HG03520 (cell line): Measurements from ENCODE around the gene ABHD1.
"Not testable (repeated sequence)": the region's sequence is repeated elsewhere in the genome, so short reads cannot be mapped to it uniquely, and the experiment has no call there.

Experiments
- ATAC-seq: cut with Tn5 transposase; IDR thresholded peaks from one replicate; pipeline ENCODE4 v1.9.1; 2021; ENCODE audit warnings: mild to moderate bottlenecking, moderate library complexity; ENCODE audit not compliant: unreplicated experiment

The ABHD1 gene

GRCh38 chr2:27123302-27124150, at the start of gene ABHD1:
ABHD1 (plus strand) TSS chr2:27123815; CDS start chr2:27123949, 134 bp downstream.
- ATAC-seq, result no peak

DNA sequence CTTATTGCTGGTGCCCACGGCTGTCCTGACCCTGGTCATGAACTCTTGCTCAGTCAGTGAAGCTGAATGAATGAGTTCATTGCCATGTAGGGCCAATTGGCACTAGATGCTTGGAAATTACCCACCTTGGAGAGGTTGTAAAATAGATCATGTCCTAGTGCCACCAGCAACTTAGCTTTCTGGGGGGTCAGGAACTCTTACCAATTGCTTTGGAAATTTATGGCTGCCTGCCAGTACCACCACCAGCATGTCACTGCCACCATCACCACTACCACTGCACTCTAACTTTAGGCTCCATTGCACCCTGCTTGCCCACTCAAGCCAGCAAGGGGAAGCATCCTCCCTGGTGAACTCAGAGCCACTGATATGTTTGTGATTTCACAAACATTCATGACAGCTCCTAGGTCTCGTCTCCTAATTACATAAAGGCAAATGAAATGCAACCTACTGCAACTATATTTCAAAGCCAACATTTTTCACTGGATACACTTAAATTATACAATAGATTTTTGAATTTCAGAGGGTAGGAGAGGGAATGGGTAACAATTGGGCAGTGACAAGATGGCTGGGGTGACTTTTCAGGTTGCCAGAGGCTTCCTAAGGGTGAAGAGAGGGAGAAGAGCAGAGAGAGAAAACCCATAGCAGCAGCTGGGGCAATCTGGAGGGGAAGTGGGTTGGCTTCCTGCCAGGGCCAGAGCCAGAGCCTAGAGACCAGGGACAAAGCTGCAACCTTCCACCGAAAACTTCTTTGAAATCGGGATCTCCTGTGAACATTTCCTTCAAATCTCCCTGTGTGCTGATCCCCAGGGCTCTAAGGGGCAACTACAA, 48.7 kb upstream of the ABHD1 start:
- ATAC-seq, result no peak

DNA sequence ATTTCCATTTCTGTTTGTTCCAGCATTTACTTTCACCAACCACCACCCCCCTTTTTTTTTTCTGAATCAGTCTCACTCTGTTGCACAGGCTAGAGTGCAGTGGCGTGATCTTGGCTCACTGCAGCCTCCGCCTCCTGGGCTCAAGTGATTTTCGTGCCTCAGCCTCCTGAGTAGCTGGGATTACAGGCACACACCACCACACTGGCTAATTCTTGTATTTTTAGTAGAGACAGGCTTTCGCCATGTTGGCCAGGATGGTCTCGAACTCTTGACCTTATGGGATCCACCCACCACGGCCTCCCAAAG, 48.1 kb upstream of the ABHD1 start:
- ATAC-seq, result not testable (repeated sequence)

DNA sequence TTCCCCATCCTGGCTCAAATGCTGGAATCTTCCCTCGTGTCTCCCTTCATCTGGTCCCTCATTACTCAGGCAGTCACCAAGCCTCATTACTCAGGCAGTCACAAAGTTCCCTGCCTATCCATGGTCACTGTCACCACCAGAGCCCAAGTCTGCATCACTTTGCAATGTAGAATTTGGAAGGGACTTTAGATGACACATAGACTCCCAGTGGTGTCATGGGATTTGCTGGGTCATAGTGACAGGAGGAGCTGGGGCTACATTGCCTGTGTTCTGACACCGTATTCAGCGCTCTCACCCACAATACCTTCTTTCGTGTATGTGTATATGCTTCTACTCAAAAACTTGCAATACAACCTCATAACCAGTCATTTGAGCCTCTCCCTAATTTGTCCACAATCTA, 47.3 kb upstream of the ABHD1 start:
- no peak for ATAC-seq

GRCh38 chr2:27077231-27077630, 46.4 kb upstream of the ABHD1 start:
- ATAC-seq, result no peak

DNA sequence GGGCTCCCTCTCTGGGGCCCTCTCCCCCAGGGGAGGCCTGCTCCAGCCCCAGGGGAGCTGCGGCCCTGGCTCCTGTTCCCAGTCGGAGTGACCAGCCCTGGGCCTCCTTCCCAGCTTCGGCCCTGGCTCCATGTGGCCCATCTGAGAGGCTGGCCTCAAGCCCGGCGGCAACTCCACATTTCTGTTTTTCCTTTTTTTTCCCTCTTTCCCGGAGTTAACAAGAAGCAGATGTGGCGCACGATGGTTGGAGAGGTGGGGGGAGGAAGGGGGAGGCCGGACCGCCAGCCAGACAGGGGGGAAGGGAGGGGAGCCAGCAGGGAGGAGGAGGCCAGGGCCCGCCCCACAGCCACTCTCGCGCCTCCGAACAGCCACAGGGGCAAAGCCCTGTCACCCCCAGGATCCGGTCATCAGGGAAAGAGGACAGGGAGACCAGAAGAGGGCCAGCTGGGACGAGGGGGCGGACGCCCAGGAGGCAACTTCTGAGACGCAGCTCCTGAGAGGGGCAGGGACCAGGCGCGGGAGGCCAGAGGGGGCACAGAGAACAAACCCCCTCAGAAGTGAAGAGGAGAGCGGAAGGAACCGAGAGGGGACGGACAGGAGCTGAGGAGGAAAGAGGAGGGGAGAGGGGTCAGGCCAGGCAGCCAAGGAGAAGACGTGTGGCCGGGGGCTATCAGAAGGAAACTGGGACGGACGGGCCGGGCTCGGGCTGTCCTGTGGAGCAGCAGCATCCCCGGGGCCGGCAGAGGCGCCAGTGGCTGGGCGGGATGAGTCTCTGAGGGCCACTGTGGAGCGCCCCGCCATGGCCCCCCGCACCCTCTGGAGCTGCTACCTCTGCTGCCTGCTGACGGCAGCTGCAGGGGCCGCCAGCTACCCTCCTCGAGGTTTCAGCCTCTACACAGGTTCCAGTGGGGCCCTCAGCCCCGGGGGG, 45.1 kb upstream of the ABHD1 start, which contains the start of gene EMILIN1:
TSS of gene EMILIN1 (plus strand) at position 349 of the 928 bp plus-strand sequence. CDS start at position 800, 451 bp downstream.
- ATAC-seq, result no peak

GRCh38 chr2:27079233-27080139, 44.1 kb upstream of the ABHD1 start:
- no peak for ATAC-seq

DNA sequence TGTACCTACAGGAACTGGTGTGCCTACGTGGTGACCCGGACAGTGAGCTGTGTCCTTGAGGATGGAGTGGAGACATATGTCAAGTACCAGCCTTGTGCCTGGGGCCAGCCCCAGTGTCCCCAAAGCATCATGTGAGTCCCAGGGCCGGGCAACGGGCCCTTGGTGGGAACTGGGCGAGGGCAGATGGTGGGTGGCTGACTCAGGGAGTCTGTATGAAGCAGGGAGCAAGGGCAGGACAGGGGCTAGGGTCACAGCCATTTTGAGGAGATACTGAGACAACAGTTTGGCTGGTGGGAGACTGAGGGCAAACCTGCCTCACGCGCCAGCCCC, 43.5 kb upstream of the ABHD1 start:
- ATAC-seq, result no peak

DNA sequence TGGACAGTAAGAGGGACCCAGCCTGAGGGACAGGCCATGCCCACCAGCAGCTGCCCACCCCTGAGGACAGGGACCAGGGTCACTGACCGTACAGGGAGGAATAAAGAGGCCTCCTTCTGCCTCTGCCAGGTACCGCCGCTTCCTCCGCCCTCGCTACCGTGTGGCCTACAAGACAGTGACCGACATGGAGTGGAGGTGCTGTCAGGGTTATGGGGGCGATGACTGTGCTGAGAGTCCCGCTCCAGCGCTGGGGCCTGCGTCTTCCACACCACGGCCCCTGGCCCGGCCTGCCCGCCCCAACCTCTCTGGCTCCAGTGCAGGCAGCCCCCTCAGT, 43.0 kb upstream of the ABHD1 start:
- no peak for ATAC-seq

DNA sequence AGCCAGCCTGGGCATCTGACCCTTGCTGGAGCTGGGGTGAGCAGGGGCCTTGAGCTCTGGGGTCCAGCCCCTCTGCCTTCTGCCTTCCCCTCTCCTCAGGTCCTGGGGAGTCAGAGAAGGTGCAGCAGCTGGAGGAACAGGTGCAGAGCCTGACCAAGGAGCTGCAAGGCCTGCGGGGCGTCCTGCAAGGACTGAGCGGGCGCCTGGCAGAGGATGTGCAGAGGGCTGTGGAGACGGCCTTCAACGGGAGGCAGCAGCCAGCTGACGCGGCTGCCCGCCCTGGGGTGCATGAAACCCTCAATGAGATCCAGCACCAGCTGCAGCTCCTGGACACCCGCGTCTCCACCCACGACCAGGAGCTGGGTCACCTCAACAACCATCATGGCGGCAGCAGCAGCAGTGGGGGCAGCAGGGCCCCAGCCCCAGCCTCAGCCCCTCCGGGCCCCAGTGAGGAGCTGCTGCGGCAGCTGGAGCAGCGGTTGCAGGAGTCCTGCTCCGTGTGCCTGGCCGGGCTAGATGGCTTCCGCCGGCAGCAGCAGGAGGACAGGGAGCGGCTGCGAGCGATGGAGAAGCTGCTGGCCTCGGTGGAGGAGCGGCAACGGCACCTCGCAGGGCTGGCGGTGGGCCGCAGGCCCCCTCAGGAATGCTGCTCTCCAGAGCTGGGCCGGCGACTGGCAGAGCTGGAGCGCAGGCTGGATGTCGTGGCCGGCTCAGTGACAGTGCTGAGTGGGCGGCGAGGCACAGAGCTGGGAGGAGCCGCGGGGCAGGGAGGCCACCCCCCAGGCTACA, 41.4 kb upstream of the ABHD1 start:
- no peak for ATAC-seq

DNA sequence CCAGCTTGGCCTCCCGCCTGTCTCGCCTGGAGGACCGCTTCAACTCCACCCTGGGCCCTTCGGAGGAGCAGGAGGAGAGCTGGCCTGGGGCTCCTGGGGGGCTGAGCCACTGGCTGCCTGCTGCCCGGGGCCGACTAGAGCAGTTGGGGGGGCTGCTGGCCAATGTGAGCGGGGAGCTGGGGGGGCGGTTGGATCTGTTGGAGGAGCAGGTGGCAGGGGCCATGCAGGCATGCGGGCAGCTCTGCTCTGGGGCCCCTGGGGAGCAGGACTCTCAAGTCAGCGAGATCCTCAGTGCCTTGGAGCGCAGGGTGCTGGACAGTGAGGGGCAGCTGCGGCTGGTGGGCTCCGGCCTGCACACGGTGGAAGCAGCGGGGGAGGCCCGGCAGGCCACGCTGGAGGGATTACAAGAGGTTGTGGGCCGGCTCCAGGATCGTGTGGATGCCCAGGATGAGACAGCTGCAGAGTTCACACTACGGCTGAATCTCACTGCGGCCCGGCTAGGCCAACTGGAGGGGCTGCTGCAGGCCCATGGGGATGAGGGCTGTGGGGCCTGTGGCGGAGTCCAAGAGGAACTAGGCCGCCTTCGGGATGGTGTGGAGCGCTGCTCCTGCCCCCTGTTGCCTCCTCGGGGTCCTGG, 40.7 kb upstream of the ABHD1 start:
- no peak for ATAC-seq

DNA sequence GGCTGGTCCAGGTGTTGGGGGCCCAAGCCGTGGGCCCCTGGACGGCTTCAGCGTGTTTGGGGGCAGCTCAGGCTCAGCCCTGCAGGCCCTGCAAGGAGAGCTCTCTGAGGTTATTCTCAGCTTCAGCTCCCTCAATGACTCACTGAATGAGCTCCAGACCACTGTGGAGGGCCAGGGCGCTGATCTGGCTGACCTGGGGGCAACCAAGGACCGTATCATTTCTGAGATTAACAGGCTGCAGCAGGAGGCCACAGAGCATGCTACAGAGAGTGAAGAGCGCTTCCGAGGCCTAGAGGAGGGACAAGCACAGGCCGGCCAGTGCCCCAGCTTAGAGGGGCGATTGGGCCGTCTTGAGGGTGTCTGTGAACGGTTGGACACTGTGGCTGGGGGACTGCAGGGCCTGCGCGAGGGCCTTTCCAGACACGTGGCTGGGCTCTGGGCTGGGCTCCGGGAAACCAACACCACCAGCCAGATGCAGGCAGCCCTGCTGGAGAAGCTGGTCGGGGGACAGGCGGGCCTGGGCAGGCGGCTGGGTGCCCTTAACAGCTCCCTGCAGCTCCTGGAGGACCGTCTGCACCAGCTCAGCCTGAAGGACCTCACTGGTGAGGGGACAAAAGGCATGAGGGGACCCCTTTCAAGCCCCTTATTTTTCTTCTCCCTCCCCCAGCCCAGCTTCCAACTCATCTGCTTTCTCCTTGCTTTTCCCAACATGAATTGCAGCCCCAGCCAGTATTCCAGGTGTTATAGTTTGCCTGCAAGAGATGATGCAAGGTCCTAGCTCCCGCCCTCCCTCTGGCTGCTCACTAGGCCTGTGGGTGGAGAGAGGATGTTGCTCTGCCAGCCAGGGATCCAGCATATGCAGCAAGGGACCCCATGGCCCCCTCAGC, 40.0 kb upstream of the ABHD1 start:
- ATAC-seq, result no peak

DNA sequence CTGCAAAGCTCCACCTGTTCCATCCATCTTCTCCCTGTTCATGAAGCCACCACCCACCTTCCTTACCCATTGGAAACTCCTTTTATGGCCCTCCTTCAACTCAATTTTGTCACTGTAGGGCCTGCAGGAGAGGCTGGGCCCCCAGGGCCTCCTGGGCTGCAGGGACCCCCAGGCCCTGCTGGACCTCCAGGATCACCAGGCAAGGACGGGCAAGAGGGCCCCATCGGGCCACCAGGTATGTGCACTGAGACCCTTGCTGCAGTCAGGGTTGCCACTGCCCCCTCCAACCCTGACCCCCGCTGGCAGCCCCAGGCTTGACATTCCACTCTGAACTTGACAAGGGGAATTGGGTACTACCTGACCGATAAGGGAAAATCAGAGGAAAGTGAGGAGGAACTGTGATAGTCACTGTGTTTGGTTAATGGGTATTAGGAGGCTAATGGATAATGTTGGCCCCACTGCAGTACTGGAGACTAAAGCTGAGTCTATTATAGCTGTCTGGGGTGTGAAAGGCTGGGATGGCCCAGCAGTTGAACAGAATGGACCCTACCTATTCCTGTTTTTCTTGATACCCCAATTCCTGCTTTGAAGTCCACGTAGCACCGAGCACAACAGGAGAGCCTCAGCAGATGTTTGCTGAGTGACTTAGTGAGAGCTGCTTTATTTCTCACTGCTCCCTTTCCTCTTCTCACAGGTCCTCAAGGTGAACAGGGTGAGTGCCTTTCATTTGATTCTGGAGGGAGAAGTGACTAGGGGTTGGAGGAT, 39.1 kb upstream of the ABHD1 start:
- ATAC-seq, result no peak

DNA sequence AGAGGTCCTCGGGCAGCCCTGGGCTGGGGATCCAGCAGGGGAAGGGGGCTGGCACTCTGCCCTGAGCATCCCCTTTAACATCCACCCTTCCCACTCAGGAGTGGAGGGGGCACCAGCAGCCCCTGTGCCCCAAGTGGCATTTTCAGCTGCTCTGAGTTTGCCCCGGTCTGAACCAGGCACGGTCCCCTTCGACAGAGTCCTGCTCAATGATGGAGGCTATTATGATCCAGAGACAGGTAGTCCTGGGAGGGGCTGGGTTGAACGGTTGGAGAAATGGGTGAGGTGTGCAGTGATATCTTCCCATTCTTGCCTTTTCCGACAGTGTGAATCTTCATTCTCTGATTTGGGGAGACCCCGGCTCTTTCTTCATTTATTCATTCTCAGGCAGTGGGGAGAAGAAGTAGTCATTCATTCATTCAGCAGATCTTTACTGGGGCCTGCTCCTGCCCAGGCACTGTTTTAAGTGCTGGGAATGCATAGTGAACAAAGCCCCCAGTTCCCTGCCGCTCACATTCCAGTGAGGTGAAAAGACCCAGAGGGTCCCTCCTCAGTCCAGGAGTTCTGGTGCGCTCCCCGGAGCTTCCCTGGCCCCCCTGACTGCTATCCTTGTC, 38.4 kb upstream of the ABHD1 start:
- no peak for ATAC-seq

GRCh38 chr2:27085673-27086089, 37.9 kb upstream of the ABHD1 start:
- peak; percentile 7 for ATAC-seq

- peak; percentile 63 for ATAC-seq
Observed at GRCh38 chr2:27086090-27086723, 37.4 kb upstream of the ABHD1 start.
